HepG2 (cell line): ENCODE data around the gene PPAT. TPM values are rescaled to one million over a fixed set of nuclear protein-coding genes. Genes with fewer than 3 reads are reported as not detected.

ENCODE experiments used
- ATF1 ChIP-seq: IDR thresholded peaks from 2 replicates; pipeline ENCODE4 v1.6.1; 2016; ENCODE audit warnings: mild to moderate bottlenecking, control low read depth
- FOXA3 ChIP-seq: IDR thresholded peaks from 2 replicates; pipeline ENCODE4 v1.6.1; 2016; ENCODE audit warnings: missing genetic modification reagents, missing compliant biosample characterization
- KLF12 ChIP-seq: sonication (generic); formaldehyde crosslinking; IDR thresholded peaks from 2 replicates; pipeline ENCODE4 v1.4.0; 2020; ENCODE audit warnings: missing genetic modification reagents, borderline replicate concordance
- NFYC ChIP-seq: IDR thresholded peaks from 2 replicates; pipeline ENCODE4 v1.6.1; 2016; ENCODE audit warnings: missing genetic modification reagents, missing compliant biosample characterization
- SAP130 ChIP-seq: IDR thresholded peaks from 2 replicates; pipeline ENCODE4 v1.6.1; 2016; ENCODE audit warnings: low read depth
- SIN3A ChIP-seq: IDR thresholded peaks from 2 replicates; pipeline ENCODE4 v1.6.1; 2011; ENCODE audit warnings: low read depth, mild to moderate bottlenecking, control low read depth, low read length, borderline replicate concordance
- SIN3B ChIP-seq: fragments of 150-350 bp; IDR thresholded peaks from 2 replicates; pipeline ENCODE4 v1.6.1; 2014; ENCODE audit warnings: low read length
- SNAPC4 ChIP-seq: sonication (generic); formaldehyde crosslinking; IDR thresholded peaks from 2 replicates; pipeline ENCODE4 v1.4.0; 2020; ENCODE audit warnings: mild to moderate bottlenecking, missing genetic modification reagents
- TAF15 ChIP-seq: fragments of 200-400 bp; formaldehyde crosslinking; IDR thresholded peaks from one replicate; pipeline ENCODE4 v1.6.1; 2018; ENCODE audit warnings: mild to moderate bottlenecking, low read depth, low read length; ENCODE audit not compliant: poor library complexity, severe bottlenecking
- TCF7 ChIP-seq: sonication (generic); IDR thresholded peaks from 2 replicates; pipeline ENCODE4 v1.6.1; 2016; ENCODE audit warnings: antibody characterized with exemption, low read depth
- ZIK1 ChIP-seq: sonication (generic); formaldehyde crosslinking; IDR thresholded peaks from 2 replicates; pipeline ENCODE4 v1.5.0; 2020; ENCODE audit warnings: mild to moderate bottlenecking, low read depth, missing genetic modification reagents, borderline replicate concordance
- ZNF230 ChIP-seq: sonication (generic); formaldehyde crosslinking; IDR thresholded peaks from 2 replicates; pipeline ENCODE4 v1.4.0; 2020; ENCODE audit warnings: mild to moderate bottlenecking, missing genetic modification reagents
- ZNF44 ChIP-seq: sonication (generic); formaldehyde crosslinking; IDR thresholded peaks from 2 replicates; pipeline ENCODE4 v1.5.1; 2020; ENCODE audit warnings: mild to moderate bottlenecking, missing genetic modification reagents
- ZNF709 ChIP-seq: sonication (generic); formaldehyde crosslinking; IDR thresholded peaks from 2 replicates; pipeline ENCODE4 v1.5.0; 2020; ENCODE audit warnings: mild to moderate bottlenecking, missing genetic modification reagents
- polyA plus RNA-seq, 8 experiments: library from polyadenylated mRNA; depleted of rRNA in 3 of 8; stranded (reverse) in 7 of 8; unstranded in 1 of 8; fragments of >200 nt; fragmentation: Illumina TruSeq in 4 of 8; extraction: Trizol in 4 of 8; gene quantifications; 2 replicates each; pipeline versions ENCODE4 v1.2.1 to v1.2.3, GENCODE V29; 2011 to 2016; ENCODE audit warnings: low read depth in 4 of 8, missing spikeins in 1 of 8, mixed read lengths in 1 of 8; ENCODE audit not compliant: insufficient read depth in 1 of 8
- total RNA-seq, 5 experiments: library from RNA; depleted of rRNA; stranded (reverse); fragments of >200 nt; fragmentation: Illumina TruSeq; extraction: Trizol; gene quantifications; 2 replicates each; pipeline ENCODE4 v1.2.3, GENCODE V29; 2016; ENCODE audit warnings: low read depth in 1 of 5
- TF ChIP-seq, protein P1 (sequence below): IDR thresholded peaks from 2 replicates; pipeline ENCODE4 v1.6.1; 2012; ENCODE audit warnings: low read length, improper control_type of control experiment
- TF ChIP-seq, protein P2 (sequence below): sonication (generic); formaldehyde crosslinking; IDR thresholded peaks from 2 replicates; pipeline ENCODE4 v1.8.1; 2023; ENCODE audit warnings: mild to moderate bottlenecking, missing genetic modification reagents
- TF ChIP-seq, protein P3 (sequence below): sonication (generic); formaldehyde crosslinking; IDR thresholded peaks from 2 replicates; pipeline ENCODE4 v1.5.1; 2020; ENCODE audit warnings: missing genetic modification reagents, mild to moderate bottlenecking, borderline replicate concordance

The PPAT gene
- total and polyA plus RNA-seq, 2 of the 13 experiments (the other 11 are each of a cell fraction or from before 2014, with no cell fraction given): 16.9 to 62.6 TPM

- TF ChIP-seq, protein P1, sequence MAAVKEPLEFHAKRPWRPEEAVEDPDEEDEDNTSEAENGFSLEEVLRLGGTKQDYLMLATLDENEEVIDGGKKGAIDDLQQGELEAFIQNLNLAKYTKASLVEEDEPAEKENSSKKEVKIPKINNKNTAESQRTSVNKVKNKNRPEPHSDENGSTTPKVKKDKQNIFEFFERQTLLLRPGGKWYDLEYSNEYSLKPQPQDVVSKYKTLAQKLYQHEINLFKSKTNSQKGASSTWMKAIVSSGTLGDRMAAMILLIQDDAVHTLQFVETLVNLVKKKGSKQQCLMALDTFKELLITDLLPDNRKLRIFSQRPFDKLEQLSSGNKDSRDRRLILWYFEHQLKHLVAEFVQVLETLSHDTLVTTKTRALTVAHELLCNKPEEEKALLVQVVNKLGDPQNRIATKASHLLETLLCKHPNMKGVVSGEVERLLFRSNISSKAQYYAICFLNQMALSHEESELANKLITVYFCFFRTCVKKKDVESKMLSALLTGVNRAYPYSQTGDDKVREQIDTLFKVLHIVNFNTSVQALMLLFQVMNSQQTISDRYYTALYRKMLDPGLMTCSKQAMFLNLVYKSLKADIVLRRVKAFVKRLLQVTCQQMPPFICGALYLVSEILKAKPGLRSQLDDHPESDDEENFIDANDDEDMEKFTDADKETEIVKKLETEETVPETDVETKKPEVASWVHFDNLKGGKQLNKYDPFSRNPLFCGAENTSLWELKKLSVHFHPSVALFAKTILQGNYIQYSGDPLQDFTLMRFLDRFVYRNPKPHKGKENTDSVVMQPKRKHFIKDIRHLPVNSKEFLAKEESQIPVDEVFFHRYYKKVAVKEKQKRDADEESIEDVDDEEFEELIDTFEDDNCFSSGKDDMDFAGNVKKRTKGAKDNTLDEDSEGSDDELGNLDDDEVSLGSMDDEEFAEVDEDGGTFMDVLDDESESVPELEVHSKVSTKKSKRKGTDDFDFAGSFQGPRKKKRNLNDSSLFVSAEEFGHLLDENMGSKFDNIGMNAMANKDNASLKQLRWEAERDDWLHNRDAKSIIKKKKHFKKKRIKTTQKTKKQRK: no peak
- TF ChIP-seq SNAPC4 (CRISPR knock-in tag) (peak; percentile 86), ATF1 (CRISPR knock-in tag) (peak; percentile 100), ZNF230 (CRISPR knock-in tag) (peak; percentile 78; the same call in 1 of the 2 replicates), TCF7 (no peak), SAP130 (peak; percentile 98), SIN3A (peak; percentile 82), SIN3B (peak; percentile 88), ZIK1 (CRISPR knock-in tag) (0 out of 2 replicates have a peak, but pooled peaks have one; percentile 49), ZNF709 (no peak; the same call in 1 of the 2 replicates), NFYC (CRISPR knock-in tag) (no peak; the same call in 1 of the 2 replicates), FOXA3 (CRISPR knock-in tag) (peak; percentile 81), ZNF44 (CRISPR knock-in tag) (0 out of 2 replicates have a peak, but pooled peaks have one; percentile 59), KLF12 (CRISPR knock-in tag) (no peak), TAF15 (no peak)
- TF ChIP-seq, protein P2, sequence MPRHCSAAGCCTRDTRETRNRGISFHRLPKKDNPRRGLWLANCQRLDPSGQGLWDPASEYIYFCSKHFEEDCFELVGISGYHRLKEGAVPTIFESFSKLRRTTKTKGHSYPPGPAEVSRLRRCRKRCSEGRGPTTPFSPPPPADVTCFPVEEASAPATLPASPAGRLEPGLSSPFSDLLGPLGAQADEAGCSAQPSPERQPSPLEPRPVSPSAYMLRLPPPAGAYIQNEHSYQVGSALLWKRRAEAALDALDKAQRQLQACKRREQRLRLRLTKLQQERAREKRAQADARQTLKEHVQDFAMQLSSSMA (CRISPR knock-in tag): 0 out of 2 replicates have a peak, but pooled peaks have one; percentile 68
- TF ChIP-seq, protein P3, sequence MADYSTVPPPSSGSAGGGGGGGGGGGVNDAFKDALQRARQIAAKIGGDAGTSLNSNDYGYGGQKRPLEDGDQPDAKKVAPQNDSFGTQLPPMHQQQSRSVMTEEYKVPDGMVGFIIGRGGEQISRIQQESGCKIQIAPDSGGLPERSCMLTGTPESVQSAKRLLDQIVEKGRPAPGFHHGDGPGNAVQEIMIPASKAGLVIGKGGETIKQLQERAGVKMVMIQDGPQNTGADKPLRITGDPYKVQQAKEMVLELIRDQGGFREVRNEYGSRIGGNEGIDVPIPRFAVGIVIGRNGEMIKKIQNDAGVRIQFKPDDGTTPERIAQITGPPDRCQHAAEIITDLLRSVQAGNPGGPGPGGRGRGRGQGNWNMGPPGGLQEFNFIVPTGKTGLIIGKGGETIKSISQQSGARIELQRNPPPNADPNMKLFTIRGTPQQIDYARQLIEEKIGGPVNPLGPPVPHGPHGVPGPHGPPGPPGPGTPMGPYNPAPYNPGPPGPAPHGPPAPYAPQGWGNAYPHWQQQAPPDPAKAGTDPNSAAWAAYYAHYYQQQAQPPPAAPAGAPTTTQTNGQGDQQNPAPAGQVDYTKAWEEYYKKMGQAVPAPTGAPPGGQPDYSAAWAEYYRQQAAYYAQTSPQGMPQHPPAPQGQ (CRISPR knock-in tag): no peak
Measured at GRCh38 chr4:56387023-56388001, 48.1 kb downstream of the PPAT start, which contains the start of gene AASDH (continued).
